GM18502 (cell line): ENCODE results near the gene TAB2.

Experiments used
- ATAC-seq: cut with Tn5 transposase; IDR thresholded peaks from one replicate; pipeline ENCODE4 v1.9.1; 2021; ENCODE audit warnings: mild to moderate bottlenecking; ENCODE audit not compliant: unreplicated experiment, poor library complexity

TAB2 gene

DNA sequence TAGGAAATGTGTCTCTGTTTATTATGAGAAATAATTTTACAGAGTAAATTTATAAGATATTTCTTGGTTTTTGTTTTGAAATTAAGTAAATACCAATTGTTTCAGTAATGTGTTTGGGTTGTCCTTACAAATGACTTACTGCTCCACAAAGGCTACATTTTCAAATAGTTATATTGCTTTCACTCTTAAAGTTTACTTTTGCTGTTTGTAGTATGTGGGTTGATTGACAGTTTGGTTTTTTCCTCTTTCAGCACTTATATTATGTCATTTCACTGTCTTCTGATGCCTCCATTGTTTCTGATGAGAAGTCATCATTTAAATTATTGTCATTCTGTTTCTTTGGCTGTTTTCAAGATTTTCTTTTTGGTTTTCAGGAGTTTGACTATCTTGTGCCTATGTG, 47.7 kb downstream of the TAB2 start:
- ATAC-seq = no peak

DNA sequence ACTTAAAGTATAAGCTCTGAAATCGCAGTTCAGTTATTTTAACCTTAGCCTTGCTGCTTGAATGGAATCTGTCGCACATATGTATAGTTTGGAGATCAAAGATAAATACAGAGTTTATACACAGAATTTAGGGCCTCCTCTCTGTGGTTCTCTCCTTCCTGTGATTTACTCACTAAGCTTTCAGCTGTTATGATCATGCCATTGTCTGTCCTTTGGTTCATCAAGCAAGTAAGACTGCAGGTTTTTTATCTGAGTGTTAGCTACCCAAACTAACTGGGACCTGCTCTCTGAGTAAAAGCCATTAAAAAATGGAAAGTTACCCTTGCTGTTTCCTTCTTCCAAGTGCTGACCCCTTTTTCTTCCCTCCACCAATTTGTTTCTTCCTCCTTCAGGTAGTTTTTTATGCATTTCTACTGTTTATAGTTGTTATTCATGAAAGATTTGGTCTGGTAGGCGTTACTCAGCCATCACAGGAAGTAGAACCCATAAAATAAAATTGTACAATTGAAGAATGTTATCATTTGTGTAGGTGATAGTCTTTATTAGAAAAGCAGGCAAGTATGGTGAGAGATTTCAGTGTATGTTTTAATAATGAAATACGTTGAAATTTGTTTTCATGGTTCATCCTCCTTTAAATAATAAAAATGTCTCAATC, 48.9 kb downstream of the TAB2 start:
- ATAC-seq = no peak

DNA sequence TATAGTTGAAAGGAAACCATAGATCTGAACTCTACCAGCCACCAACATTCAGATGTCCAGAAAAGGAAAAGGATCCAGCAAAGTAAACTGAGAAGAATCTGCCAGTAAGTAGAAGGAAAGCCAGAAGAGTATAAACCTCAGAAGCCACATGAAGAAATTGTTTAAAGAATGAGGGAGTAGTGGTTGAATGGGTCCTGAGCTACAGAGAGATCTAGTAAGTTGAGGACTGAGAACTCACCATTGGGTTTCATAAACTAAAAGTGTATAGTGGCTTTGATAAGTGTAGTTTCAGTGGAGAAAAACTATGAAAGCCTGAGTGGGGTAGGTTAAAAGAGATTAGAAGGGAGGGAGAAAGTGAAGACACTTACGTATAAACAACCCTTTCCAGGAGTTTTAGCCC, 50.6 kb downstream of the TAB2 start:
- ATAC-seq = peak; percentile 66

DNA sequence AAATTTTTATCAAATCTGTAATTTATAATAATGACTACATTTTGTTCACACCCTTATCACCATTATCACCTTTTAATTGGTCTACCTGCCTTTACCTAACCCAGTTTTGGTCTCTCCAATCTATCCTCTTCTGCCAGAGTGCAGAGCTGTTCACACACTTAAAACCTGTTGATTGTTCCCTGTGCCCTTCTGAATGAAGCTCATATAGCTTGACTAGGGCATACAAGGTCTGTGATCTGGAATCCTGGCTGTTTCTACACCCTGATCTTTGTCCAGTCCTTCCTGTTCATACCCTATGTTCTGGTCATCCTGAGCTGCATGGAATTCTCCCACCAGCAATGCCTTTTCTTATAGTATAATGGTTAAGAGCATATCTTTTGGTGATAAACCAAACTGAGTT, 53.6 kb downstream of the TAB2 start:
- ATAC-seq = no peak

DNA sequence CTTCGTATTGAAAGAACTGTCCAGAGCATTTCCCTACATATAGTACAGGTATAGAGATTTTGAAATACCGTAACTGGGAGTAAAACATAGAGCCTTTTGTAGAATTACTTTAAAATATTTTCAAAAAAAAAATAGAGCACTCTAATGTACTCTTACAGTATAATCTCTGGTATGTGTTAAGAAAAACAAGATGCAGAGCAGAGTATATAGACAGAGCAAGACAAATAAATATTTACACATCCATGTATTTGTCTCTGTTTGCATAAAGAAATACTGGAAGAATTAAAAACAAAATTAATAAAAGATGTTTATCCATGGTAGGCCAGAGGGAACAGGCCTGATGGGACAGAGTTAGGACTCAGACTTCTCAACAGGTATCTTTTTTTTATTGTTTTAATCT, 54.5 kb downstream of the TAB2 start:
- ATAC-seq = no peak

DNA sequence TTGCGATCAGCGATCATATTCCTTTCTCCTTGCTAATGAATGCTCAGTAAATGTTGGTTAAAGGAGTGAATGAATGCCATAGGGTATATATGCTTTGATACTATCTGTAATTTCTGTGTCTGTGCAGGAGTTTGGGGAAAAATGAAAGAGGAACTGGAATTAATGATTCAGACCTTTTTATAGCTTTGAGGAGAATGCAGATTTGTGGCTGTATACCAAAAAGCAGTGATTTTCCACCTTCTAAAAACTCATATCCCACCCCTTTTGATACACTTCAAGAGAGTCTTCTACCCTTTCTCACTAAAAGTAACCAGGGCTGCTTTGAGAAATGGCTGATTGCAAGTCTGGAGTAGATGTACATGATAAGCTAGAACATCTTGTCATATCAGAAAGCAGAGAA, 56.0 kb downstream of the TAB2 start:
- no peak for ATAC-seq

DNA sequence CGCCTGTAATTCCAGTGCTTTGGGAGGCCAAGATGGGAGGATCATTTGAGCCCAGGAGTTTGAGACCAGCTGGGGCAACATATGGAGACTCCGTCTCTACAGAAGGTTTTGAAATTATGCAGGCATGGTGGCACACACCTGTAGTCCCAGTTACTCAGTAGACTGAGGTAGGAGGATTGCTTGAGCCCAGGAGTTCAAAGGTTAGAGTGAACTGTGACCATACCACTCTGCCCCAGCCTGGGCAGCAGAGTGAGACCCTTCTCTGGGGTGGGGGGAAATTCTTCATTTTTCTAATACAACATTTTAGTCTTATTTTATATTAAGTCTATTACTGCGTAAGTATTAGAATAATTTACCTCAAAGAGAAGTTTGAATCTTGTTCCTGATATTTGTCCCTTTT, 62.5 kb downstream of the TAB2 start:
- no peak for ATAC-seq

DNA sequence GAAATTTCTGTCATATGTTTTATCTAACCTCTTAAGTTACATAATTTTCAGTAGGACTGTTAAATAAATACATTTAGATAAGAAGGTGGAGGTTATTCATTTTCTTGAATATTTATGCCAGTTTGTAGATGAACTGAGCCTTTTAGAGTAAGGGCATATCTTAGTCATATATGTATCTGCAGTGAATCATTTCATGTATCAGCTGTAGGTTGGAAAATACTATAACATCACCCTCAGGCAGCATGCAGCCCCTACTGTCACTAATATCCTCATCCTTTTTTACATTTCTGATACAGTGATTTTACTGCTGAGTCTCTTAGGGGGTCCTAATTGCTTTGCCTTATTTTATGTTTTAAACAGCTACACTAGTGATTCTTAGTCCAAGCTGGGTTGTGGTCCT, 63.0 kb downstream of the TAB2 start:
- no peak for ATAC-seq

DNA sequence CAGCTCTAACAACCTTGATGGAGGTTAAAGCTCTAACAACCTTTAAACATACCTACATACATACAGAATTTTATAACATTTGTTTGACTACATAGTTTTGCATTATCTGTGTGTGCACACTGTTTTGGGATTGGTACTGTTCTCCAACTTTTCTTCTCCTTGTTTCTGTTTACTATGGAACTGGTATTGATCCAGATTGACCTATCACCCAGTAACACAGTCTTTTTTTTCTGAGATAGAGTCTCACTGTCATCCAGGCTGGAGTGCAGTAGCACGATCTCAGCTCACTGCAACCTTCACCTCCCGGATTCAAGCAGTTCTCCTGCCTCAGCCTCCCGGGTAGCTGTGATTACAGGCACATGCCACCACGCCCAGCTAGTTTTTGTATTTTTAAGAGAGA, 65.9 kb downstream of the TAB2 start:
- ATAC-seq = no peak

DNA sequence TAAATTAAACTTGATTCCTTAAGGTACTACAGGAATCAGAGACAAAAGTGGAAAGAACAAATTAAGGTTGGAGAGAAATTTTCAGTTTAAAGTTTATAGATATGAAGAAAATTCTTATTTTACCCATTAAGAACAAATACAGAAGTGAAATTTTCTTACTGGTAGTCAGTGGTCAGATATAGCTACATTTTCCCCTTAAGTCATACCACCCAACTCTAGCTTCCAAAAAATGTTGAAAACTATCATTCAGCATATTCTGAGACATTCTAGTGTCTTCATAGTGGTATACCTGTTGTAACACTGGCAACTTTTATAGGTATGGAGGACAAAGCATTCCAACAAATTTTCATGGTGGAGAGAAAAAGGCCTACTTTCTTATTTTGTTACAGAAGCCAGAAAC, 67.0 kb downstream of the TAB2 start:
- no peak for ATAC-seq

DNA sequence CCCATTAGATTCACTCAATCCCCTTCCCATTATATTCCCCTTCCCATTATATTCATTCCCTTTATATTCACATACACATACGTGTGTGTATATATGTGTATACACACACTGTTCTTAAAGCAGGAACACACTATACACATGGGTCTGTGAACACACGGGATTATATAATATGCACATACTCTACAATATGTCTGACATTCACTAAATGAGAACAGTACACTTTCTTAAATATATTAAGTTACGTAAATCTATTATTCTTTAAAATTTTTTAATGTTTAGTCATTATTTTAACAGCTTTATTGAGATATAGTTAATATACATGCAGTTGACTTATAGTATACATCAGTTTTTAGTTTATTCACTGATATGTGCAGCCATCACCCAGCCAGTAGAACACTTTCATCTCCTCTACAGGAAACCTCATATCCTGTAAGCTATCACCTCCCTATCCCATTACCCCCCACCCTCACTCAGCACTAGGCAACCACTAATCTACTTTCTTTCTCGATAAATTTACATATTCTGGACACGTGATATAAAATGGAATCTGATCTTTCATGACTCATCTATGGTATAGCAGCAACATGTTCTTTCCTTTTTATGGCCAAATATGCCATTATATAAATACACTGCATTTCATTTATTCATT, 68.6 kb downstream of the TAB2 start:
- ATAC-seq = no peak

DNA sequence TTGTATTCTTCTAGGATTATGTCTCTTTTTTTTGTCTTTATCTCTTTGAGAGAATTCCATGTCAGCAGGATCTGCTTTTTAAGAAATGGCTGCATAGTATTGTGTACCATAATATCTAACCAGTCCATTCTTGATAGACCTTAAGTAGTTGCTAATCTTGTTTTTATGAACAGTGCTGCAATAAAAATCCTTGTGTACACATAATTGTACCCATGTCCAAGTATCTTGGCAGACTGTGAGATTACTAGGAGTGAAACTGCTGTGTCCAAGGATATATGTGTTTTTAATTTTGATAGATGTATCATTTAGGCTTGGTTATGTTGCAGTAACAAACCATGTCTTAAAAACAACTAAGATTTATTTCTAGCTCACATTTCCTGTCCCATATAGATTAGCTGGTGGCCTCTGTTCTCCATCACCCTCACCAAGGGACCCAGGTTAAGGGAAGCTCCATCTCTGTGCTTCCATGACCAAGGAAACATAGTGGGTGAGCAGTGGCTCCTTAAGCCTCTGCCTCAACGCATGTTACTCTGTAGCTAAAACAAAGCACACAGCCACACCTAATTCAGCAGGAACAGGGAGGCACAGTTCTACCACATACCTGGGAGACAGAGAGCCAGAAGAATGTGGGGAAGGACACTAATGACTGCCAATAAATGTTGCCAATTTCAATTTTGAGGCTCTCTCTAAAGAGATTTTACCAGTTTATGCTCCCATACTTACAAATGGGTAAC, 70.4 kb downstream of the TAB2 start:
- ATAC-seq = no peak

DNA sequence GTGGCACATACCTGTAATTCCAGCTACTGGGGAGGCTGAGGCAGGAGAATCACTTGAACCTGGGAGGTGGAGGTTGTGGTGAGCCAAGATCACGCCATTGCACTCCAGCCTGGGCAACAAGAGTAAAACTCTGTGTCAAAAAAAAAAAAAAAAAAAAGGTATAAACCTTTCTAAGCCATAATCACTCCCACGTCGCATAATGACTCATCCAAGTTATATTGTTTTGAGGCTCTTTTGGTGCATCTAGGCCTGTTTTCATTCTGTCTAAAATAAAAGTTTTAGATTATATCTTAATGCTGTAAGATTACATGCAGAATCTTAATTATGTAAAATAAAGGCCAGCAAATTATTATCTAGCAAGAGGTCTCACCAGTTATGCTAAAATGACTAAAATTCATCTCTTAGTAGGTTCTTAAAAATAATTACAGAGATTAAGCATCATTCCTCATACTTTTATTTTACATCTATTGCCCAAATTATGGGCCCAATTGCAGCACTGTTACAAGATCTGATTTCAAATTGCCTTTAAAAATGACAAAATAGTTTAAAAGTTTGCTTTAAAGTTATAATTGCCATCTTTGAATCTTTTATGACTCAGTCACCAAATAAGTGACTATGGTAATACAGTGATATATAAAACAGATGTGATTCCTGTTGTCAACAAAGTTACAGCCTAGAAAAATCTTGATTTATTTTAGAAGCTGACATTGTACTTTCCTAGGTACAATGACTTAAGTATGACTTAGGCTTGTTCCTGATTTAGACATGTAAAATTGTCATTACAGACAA, 72.2 kb downstream of the TAB2 start:
- ATAC-seq = no peak

DNA sequence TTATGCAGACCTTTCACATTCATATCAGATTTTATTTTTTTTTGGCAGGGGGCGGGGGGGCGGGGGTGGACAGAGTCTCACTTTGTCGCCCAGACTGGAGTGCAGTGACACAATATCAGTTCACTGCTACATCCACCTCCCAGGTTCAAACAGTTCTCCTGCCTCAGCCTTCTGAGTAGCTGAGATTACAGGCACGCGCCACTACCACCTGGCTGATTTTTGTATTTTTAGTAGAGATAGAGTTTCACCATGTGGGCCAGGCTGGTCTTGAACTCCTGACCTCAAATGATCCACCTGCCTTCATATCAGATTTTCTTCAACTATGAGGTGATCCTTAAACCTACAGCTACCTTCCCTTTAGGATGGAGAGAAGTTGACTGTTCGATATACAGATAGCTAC, 74.6 kb downstream of the TAB2 start:
- ATAC-seq = no peak

DNA sequence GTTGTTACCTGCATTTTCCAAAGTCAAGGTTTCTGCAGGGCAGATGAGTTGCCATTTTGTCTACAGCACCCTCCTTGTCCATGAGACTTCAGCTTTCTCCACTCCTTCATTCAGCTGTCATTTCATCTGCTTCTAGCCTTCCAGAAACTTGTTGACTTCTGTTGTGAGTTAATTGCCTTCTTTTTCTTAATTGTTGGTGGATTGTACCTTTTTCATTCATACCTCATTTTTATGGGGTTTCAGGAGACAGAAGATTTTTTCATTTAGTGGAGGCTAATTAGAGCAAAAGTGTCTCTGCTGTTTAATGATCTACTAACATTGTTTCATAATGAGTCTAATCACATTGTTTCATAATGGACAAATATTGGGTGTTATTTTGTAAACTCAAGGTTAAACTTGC, 75.0 kb downstream of the TAB2 start:
- ATAC-seq = no peak

DNA sequence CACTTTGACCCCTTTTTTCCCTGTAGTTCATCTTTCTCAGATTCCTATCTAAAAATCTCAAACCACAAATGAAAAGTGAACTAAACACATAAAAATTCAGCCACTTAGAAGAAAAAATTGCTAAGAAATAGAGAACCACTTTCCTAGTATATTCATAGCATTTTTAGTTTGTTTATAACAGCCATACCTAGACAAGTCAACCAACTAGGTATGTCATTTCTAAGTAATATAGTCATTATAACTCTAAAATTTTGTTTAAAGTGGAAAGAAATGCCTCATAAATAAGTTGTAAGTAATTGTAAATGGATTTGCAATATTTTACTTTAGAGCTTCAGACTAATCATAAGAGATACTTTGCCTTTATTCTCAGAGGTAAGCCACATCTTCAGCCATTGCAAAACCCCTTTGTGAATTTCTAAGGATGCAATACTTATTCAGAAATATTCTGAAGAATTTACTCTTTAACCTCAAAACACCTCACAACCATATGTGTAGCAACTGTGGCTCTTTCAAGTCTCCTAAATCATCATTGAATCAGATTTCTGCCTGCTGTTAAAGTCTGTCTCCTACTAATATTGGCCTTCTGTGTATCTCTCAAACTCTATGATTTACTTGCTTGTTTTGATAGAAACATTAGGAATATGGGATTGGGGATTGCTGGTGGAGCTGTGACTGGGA, 75.6 kb downstream of the TAB2 start:
- no peak for ATAC-seq

DNA sequence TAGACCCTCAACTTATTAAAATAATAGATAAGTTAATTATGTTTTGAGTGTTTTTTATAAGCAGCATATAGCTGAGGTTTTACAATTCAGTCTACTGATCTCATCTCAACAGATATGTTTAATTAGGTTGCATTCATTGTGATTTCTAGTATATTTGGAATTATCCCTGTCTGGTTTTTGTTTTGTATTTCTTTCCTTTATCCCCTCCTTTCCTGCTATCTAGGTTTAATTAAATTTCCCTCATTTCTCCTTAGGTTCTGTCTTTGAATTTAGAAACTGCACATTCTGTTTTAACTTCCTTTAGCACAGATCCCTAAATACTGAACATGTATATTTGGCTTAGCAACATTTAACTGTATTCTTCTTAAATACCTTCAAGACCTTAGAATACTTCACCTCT, 77.7 kb downstream of the TAB2 start:
- no peak for ATAC-seq

DNA sequence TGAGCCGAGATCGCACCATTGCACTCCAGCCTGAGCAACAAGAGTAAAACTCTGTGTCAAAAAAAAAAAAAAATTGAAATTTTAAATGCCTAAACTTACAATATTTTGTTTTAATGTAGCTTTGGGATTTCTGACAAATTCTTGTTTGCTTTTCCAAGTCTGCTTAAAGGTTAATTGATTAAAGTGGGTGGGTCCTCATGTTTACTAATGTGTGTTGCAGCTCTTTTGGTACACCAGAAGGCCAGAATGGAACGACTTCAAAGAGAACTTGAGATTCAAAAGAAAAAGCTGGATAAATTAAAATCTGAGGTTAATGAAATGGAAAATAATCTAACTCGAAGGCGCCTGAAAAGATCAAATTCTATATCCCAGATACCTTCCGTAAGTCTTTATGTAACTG, 79.9 kb downstream of the TAB2 start:
- ATAC-seq = no peak

DNA sequence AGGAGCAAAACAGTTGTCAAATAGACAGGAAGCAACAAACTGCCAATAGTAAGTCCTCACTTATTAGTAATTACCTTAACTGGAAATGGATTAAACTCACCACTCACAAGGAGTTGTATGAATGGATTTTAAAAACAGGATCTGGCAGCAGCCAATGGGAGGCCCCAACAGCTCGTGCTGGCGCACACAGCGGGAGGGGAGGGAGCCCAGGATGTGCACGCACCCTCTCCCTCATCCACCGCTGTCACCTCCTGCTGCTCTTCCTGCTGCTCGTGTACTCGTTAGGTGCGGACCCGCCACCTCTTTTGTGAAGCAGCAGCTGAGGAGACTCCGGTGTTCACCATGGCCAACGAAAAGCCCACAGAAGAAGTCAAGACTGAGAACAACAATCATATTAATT, 82.5 kb downstream of the TAB2 start, which contains the start of gene SUMO4:
TSS of gene SUMO4 (plus strand) at position 213 of the 400 bp plus-strand sequence. CDS start at position 343, 130 bp downstream.
- no peak for ATAC-seq

DNA sequence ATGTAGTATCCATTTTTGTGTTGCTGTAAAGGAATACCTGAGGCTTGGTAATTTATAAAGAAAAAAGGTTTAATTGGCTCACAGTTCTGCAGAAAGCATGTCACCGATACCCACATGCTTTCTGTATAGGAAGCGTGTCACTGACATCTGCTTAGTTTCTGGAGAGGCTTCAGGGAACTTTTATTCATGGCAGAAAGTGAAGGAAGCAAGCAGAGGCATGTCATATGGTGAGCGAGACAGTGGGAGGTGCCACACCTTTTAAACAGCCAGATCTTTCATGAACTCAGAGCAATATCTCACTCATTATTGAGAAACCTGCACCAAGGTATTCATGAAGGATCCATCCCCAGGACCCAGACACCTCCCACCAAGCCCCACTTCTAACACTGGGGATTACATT, 86.0 kb downstream of the TAB2 start:
- ATAC-seq = no peak
